GM13977 (cell line): ENCODE results near the gene SLC8A2.
"Not testable (repeated sequence)": the region's sequence is repeated elsewhere in the genome, so short reads cannot be mapped to it uniquely, and the experiment has no call there.

Experiments used
- DNase-seq: peaks from one replicate; pipeline ENCODE4 v3.0.0; 2012; ENCODE audit warnings: low spot score
- in situ Hi-C: fragments of 300-500 bp; cut with MboI; formaldehyde crosslinking; loops from one replicate; pipeline ENCODE4 v1.12.0; 2022; ENCODE audit warnings: low sequenced_read_pairs, low pct_unique_long_range_greater_than_20kb, mixed read lengths, inconsistent platforms; ENCODE audit not compliant: unreplicated experiment
- TF ChIP-seq, protein P1 (sequence below): IDR thresholded peaks from 2 replicates; pipeline ENCODE4 v1.5.1; 2012; ENCODE audit warnings: mild to moderate bottlenecking, control low read depth; ENCODE audit not compliant: insufficient read depth; ENCODE audit errors: extremely low read depth, missing control alignments

The SLC8A2 gene

GRCh38 chr19:47489072-47489914 is 17.6 kb upstream of the SLC8A2 start:
- in situ Hi-C loops: no loop called here
- TF ChIP-seq, protein P1, sequence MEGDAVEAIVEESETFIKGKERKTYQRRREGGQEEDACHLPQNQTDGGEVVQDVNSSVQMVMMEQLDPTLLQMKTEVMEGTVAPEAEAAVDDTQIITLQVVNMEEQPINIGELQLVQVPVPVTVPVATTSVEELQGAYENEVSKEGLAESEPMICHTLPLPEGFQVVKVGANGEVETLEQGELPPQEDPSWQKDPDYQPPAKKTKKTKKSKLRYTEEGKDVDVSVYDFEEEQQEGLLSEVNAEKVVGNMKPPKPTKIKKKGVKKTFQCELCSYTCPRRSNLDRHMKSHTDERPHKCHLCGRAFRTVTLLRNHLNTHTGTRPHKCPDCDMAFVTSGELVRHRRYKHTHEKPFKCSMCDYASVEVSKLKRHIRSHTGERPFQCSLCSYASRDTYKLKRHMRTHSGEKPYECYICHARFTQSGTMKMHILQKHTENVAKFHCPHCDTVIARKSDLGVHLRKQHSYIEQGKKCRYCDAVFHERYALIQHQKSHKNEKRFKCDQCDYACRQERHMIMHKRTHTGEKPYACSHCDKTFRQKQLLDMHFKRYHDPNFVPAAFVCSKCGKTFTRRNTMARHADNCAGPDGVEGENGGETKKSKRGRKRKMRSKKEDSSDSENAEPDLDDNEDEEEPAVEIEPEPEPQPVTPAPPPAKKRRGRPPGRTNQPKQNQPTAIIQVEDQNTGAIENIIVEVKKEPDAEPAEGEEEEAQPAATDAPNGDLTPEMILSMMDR: no peak
- DNase-seq: no peak

DNA sequence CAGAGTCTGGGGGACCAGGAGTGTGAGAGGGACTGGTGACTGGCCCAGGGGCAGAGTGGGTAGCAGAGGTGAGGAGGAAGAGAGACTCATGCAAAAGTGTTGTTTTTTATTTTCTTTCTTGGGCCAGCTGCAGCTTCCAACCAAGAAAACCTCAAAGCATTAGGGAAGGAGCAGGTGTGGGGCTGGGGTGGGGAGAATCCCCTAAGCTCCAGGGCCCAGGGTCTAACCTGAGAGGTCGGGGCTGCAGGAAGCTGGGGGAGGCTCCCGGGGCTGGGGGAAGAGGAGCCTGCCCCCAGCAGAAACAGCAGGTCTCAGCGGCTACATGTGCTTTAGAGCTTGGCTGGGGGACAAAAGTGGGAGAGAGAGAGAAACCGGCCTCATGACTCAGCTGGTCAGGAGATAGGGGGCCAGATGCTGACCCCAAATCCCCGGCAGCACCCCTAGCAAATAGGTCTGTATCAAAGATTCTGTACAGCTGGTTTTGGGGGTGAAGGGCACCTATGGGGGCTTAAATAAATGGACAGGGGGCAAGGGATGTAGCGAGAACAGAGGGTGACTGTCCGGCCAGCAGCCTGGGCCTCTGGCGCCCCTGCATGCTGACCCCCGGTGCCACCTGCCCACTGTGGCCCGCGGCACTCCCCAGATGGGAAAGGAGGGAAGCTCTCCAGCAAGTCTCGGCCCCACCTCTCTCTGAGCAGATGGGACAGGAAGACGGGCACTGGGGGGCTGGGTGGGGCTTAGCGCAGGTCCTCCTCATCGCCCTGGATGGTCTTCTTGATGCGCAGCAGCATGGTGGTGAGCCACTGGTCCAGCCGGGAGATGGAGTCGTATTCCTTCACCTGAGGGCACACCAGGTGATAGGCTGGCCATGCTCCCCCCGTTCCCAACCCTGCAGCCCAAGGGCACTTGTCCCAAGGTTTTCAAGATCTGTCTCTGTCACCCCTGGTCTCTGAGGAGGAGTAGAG is 16.1 kb upstream of the SLC8A2 start:
- DNase-seq: no peak
- TF ChIP-seq, protein P1: no peak
- in situ Hi-C loops: no loop called here

- TF ChIP-seq, protein P1: no peak
- in situ Hi-C loops: no loop called here
- no peak for DNase-seq
These were observed 15.2 kb upstream of the SLC8A2 start for GRCh38 chr19:47486900-47487299.

GRCh38 chr19:47486220-47486619 is 14.5 kb upstream of the SLC8A2 start:
- in situ Hi-C loops, DNase-seq: not testable (repeated sequence)

DNA sequence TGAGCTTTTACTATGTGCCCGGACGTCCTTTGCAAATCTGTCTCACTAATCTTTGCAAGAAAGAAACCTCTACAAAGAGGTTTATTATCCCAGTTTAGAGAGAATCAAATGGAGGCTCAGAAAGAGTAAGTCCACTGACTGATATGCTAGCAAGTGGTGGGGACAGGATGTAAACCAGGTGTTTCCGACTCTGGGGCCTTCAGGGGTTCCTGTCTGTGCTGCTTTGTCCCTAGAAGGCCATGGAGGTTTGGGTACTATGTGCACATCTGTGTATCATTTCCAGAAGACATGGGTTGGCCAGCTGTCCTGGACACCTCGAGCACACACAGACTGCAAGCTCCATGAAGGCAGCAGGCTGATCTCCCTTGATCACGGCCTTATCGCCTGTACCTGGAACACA is 13.5 kb upstream of the SLC8A2 start:
- TF ChIP-seq, protein P1: no peak
- no peak for DNase-seq
- in situ Hi-C loops: no loop called here

DNA sequence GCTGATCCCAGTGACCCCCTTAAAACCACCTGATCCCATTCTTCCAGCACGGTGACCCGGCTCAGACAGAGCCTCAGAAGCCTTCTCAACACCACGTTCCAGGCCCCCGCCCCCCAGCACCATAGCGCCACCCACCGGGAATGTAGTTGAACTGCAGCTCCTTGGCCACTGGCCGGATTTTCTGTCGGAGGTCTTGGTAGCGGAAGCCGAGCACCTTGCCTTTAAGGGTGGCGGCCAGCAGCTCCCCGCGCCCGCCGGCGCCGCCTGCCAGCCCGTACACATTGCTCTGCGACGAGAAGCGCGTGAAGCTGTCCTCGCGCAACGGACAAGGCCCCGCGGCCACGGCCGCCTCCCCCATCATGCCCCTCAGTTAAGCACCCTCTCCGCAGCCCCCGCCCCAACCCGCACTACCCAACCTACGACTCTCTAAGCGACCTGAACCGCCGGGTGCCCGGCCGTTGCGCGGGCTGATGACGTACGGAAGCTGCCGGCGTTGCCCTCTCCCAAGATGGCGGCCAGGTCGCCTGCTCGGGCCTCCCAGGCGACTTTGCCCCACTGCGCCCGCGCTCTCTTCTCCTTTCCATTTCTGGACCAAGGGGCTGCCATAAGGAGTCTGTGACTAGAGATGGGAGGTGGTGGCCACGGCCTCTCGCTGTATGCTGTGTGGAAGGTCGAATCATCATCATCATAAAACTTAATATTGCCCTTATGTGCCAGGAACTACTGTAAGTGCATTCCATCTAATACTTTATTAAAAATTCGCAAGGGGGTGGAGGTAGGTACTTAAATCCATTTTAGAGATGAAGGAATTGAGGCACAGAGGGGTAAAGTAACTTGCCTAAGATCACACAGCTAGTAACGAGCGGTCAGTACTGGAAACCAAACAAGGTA is 12.4 kb upstream of the SLC8A2 start, which contains the start of gene KPTN:
Gene KPTN, minus strand, starts transcription at position 420 of the 891 bp plus-strand sequence. Its CDS starts 59 bp downstream, at position 361.
- TF ChIP-seq, protein P1: peak; percentile 98
- DNase-seq: peak; percentile 98
- in situ Hi-C loops: no loop called here
